HG03457 (cell line): ENCODE measurements around the gene RPN1.
A peak's percentile ranks its signal among the peaks of the same experiment; 100 is the strongest.
"Not testable (repeated sequence)": the region's sequence is repeated elsewhere in the genome, so short reads cannot be mapped to it uniquely, and the experiment has no call there.

Source experiments
- ATAC-seq: cut with Tn5 transposase; IDR thresholded peaks from one replicate; pipeline ENCODE4 v1.9.1; 2021; ENCODE audit warnings: moderate number of reproducible peaks; ENCODE audit not compliant: unreplicated experiment

The RPN1 gene

GRCh38 chr3:128653383-128653992 is 2.9 kb upstream of the RPN1 start:
- not testable (repeated sequence) for ATAC-seq

- no peak for ATAC-seq
Observed at GRCh38 chr3:128648940-128649663, 1.5 kb downstream of the RPN1 start.

- ATAC-seq = no peak
Observed at GRCh38 chr3:128648402-128648801, 2.2 kb downstream of the RPN1 start.

GRCh38 chr3:128647307-128647706 is 3.3 kb downstream of the RPN1 start:
- no peak for ATAC-seq

DNA sequence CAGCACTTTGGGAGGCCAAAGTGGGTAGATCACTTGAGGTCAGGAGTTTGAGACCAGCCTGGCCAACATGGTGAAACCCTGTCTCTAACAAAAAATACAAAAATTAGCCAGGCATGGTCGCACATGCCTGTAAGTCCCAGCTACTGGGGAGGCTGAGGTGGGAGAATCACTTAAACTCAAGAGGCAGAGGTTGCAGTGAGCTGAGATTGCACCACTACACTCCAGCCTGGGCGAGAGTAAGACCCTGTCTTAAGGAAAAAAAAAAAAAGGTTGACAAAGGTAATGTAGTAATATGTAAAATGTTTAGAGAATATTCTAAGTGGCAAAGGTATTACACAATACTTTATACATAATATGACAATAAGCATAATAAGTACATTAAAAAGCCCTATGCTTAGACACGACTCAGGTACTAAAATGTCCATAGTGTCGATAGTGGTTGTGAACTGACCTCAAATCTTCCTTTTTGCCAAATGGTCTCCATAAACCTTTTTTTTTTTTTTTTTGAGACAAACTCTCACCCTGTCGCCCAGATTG is 16.5 kb downstream of the RPN1 start:
- ATAC-seq = no peak

DNA sequence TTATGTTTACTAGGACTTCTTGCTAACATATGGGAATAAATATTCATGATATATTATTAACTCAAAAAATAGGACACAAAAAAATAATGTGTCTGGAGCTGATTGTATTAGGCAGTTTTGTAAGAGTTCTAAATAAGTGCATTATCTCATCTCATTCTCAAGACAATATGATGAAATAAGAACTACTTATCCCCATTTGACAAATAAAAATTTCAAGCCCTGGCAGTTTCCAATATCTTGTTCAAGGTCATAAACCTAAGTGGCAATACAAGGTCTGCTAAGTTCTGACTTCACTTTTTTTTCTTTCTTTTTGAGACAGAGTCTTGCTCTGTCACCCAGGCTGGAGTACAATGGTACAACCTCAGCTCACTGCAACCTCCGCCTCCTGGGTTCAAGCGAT is 18.3 kb downstream of the RPN1 start:
- ATAC-seq = no peak

- no peak for ATAC-seq
Observed at GRCh38 chr3:128629936-128630335, 20.7 kb downstream of the RPN1 start.

DNA sequence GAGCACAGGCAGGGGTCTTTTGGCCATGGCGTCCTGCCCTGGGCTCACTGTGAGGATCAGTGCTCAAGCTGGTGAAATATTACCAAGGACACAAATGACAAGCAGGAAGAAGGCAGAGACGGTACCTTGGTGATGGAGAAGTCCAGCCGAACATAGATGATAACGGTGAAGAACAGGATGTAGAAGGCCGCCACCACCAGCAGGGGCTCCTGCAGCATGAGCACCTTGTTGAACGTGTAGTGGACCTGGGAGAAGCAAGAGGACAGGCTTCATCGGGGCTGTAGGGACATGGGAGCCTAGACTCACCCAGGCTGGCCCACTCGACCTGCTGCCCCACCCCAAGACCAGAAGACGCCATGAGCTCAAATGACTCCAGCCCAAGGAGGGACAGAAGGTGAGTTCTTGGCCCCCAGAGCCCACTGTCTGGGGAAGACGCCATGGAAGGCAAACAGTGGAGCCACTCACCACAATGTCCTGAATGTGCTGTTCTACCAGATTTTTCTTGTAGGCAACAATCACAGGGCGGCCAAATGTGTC is 25.1 kb downstream of the RPN1 start:
- ATAC-seq = no peak

GRCh38 chr3:128624526-128625138 is 26.0 kb downstream of the RPN1 start:
- ATAC-seq = no peak

DNA sequence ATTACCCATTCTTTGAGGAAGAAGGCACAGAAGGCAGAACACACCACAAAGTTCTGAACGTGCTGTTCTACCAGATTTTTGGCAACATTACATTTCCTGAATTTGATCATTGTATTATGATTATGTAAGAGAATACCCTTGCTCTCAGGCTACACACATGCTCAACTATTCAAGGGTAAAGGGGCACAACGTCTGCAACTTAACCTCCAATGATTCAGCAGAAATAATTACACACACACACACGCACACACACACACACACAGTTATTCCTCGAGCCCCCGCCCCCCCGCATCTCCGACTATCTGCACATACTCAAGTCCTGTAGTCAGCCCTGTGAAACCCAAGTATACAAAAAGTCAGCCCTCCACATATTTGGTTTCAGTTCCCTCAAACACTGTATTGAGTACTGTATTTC is 26.8 kb downstream of the RPN1 start:
- ATAC-seq = no peak

GRCh38 chr3:128621931-128622330 is 28.7 kb downstream of the RPN1 start:
- no peak for ATAC-seq

DNA sequence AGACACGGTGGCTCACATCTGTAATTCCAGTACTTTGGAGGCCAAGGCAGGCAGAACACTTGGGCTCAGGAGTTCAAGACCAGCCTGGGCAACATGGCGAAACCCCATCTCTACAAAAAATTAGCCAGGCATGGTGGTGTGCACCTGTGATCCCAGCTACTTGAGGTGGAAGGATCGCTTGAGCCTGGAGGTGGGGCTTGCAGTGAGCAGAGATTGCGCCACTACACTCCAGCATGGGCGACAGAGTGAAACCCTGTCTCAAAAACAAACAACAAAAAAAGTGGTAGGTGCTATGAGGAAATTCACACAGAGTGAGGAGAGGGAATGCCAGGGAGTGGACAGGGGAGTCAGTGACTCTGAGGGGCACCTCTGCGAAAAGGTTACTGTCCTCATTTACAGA is 29.4 kb downstream of the RPN1 start:
- no peak for ATAC-seq

GRCh38 chr3:128620268-128620691 is 30.3 kb downstream of the RPN1 start:
- ATAC-seq = no peak

- ATAC-seq = no peak
Observed at GRCh38 chr3:128619146-128619890, 31.3 kb downstream of the RPN1 start.

GRCh38 chr3:128618398-128618726 is 32.3 kb downstream of the RPN1 start:
- ATAC-seq = no peak

DNA sequence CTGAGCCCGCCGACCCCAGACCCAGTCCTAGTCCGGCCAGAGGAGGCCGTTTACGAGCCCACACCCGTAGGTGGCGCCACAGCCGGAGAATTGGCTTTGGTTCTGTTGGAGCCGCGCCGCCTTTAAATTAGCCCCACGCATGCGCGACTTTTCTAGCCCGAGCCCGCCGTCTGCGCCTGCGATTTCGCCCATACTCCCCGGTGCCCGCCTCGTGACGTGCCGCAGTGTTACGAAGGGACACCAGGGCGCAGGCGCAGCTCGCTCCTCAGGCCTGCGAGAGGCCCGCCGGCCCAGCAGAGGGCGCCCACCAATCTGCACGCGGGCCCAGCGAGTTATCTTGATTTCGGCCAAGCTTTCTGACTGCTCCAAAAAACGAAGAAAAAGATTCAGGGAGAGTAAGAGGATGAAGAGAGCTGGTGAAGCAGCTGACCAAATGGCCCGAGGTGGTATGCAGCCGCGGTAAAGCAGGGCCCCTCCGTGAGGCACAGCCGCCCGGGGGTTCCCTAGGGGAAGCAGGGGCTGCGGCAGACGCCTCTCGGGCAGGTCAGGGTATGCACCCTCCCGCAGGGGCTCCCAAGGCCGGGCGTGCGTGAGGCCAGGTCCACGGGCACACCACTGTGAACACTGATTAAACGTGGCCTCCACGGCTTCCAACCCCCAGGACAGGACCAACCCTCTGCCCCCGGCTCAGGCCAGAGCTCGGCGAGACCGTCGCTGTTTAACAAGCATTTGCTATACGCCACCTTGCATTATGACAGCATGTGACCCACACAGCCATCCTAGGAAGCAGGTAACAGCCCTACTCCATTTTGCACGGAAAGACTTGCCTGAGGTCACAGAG is 32.8 kb downstream of the RPN1 start:
- peak; percentile 59 for ATAC-seq

DNA sequence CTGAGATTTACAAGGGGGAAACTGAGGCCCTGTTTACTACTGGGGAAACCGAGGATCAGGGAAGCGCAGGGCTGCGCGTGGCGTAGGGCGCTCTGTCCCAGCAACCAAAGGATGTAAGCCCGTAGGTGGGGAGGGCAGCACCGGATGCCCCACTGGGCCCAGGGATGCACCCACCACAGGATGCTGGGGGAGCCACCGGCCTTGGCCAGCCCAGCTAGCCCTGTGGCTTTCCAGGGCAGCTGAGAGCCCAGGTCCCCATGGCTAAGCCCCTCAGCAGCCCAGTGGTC is 33.4 kb downstream of the RPN1 start:
- no peak for ATAC-seq

- ATAC-seq = no peak
Observed at GRCh38 chr3:128616516-128617269, 33.9 kb downstream of the RPN1 start.

DNA sequence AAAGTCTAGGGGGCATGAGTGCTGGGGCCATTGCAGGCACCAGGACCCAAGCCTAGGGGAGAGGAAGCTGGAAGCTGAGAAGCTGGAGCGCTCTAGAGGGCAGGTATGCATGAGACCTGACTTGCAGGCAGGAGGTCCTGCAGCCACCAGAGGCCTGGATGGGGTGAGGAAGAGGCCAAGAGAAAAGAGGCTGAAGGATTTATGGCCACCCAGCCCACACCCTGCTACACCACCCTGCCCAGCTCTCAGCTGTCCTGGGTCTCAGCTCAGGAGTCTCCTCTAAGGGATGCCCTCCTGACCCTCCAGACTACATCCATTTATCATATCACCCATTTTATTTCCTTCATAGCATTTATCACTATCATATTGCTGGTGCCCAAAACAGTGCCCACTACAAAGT is 36.5 kb downstream of the RPN1 start:
- no peak for ATAC-seq
